GM12878 (cell line): Measurements from ENCODE around the gene ETNK1. TPM values are rescaled to one million over a fixed set of nuclear protein-coding genes. Genes with fewer than 3 reads are reported as not detected.
"Not testable (repeated sequence)": the region's sequence is repeated elsewhere in the genome, so short reads cannot be mapped to it uniquely, and the experiment has no call there.

Experiments
- ATAC-seq: fragments of 200-7000 bp; cut with Tn5 transposase; 3 replicates; pipeline ENCODE4 v1.9.1; 2020; ENCODE audit warnings: mild to moderate bottlenecking, moderate library complexity
- BruUV-seq: library from RNA; stranded (reverse); fragments of 400-500 nt; replicated peaks from 2 replicates; lab custom pipeline; 2021; lab: Mats Ljungman, UMichigan
- CTCF ChIA-PET: fragments of 300-600 bp; sonication (Branson Sonifier 250); formaldehyde crosslinking; extraction: SDS; loops from one replicate; lab custom pipeline; 2021; ENCODE audit warnings: inconsistent platforms; lab: Yijun Ruan, JAX
- POLR2A ChIA-PET: fragments of 350-600 bp; formaldehyde crosslinking; extraction: SDS; loops from one replicate; lab custom pipeline; 2021; ENCODE audit warnings: inconsistent platforms; lab: Charles Lee
- RAD21 ChIA-PET: fragments of 300-600 bp; sonication (Branson Sonifier 250); formaldehyde crosslinking; loops from one replicate; lab custom pipeline; 2023; ENCODE audit warnings: antibody characterized with exemption; ENCODE audit not compliant: unreplicated experiment; lab: Charles Lee
- SMC1A ChIA-PET: fragments of 300-600 bp; sonication (Branson Sonifier 250); formaldehyde crosslinking; loops from one replicate; lab custom pipeline; 2023; ENCODE audit not compliant: unreplicated experiment, uncharacterized antibody; lab: Charles Lee
- DNase-seq: peaks from one replicate; pipeline ENCODE4 v3.0.0-alpha.2; 2011; ENCODE audit warnings: low read depth, low spot score
- FAIRE-seq: peaks from 3 replicates; lab custom pipeline; 2011; peaks lifted over from hg19 to GRCh38; lab: Jason Lieb, UNC
- H2AFZ ChIP-seq: 2 replicates; pipeline ENCODE4 v1.6.0; 2011; ENCODE audit warnings: low read depth, low read length, control low read depth; ENCODE audit not compliant: control insufficient read depth
- H3K27ac ChIP-seq: 2 replicates; pipeline ENCODE4 v1.5.1; 2011; ENCODE audit warnings: control low read depth; ENCODE audit not compliant: control insufficient read depth, insufficient read depth
- H3K27me3 ChIP-seq, 2 experiments: replicated peaks in 1 of 2; 2 replicates each; pipeline versions ENCODE4 v1.6.0 to v1.6.1; 2011; ENCODE audit warnings: low read length in 1 of 2; ENCODE audit not compliant: control insufficient read depth in 2 of 2, insufficient read depth in 2 of 2
- H3K36me3 ChIP-seq, 2 experiments: 2 replicates each; pipeline ENCODE4 v1.5.1; 2011; ENCODE audit warnings: low read length in 1 of 2; ENCODE audit not compliant: control insufficient read depth in 2 of 2, insufficient read depth in 2 of 2
- H3K4me1 ChIP-seq: 2 replicates; pipeline ENCODE4 v1.6.1; 2011; ENCODE audit warnings: mild to moderate bottlenecking, low read length, moderate library complexity, mixed read lengths; ENCODE audit not compliant: control insufficient read depth, insufficient read depth
- H3K4me2 ChIP-seq: 2 replicates; pipeline ENCODE4 v1.6.0; 2011; ENCODE audit warnings: control low read depth; ENCODE audit not compliant: control insufficient read depth, insufficient read depth
- H3K4me3 ChIP-seq: fragments of 200-600 bp; sonication (generic); 2 replicates; pipeline ENCODE4 v1.5.1; 2016
- H3K79me2 ChIP-seq: 2 replicates; pipeline ENCODE4 v1.6.0; 2011; ENCODE audit warnings: low read length; ENCODE audit not compliant: control insufficient read depth, insufficient read depth
- H3K9ac ChIP-seq: 2 replicates; pipeline ENCODE4 v1.8.0; 2011; ENCODE audit warnings: low read length, control low read depth, mixed read lengths; ENCODE audit not compliant: control insufficient read depth, insufficient read depth
- H3K9me3 ChIP-seq: replicated peaks from 3 replicates; pipeline ENCODE4 v1.5.1; 2011; ENCODE audit warnings: mild to moderate bottlenecking, low read length; ENCODE audit not compliant: control insufficient read depth, insufficient read depth
- H4K20me1 ChIP-seq: 2 replicates; pipeline ENCODE4 v1.6.0; 2011; ENCODE audit not compliant: control insufficient read depth, insufficient read depth
- RAD21 ChIP-seq: IDR thresholded peaks from 2 replicates; pipeline ENCODE4 v1.6.1; 2011; ENCODE audit warnings: mild to moderate bottlenecking, low read depth, low read length, moderate library complexity; ENCODE audit not compliant: insufficient read depth
- RAD51 ChIP-seq: fragments of 450-650 bp; IDR thresholded peaks from 2 replicates; pipeline ENCODE4 v1.6.1; 2016; ENCODE audit warnings: moderate library complexity, mild to moderate bottlenecking, inconsistent platforms
- WGBS: methylation state at CpG from one replicate; pipeline ENCODE4 v1.1.6; 2016; ENCODE audit warnings: low lambda C conversion rate; ENCODE audit not compliant: insufficient replicate concordance, insufficient coverage; ENCODE audit errors: missing lambda C conversion rate; 5-methylcytosine and 5-hydroxymethylcytosine counted together
- in situ Hi-C: fragments of 300-500 bp; cut with MboI; formaldehyde crosslinking; loops from 9 replicates; pipeline ENCODE4 v1.14.3; 2018; ENCODE audit warnings: mixed read lengths
- intact Hi-C: fragments of 100-400 bp; cut with micrococcal nuclease; formaldehyde crosslinking; loops from one replicate; pipeline ENCODE4 v1.14.2; 2022; ENCODE audit not compliant: unreplicated experiment
- polyA plus RNA-seq, 11 experiments: library from polyadenylated mRNA; depleted of rRNA in 4 of 11; unstranded in 6 of 11; stranded (reverse) in 5 of 11; fragments of >200 nt; fragmentation: Nextera tagmentation in 4 of 11; fragmentation: Illumina TruSeq in 1 of 11; extraction: Ambion mirVana in 4 of 11; extraction: Trizol in 1 of 11; gene quantifications; 1 replicate in 1 of 11; 2 replicates in 10 of 11; pipeline versions ENCODE4 v1.2.1 to v1.2.3, GENCODE V29; 2011 to 2016; ENCODE audit warnings: inconsistent platforms in 2 of 11, missing spikeins in 2 of 11, low read depth in 1 of 11
- total RNA-seq, 4 experiments: library from RNA; depleted of rRNA in 3 of 4; stranded (reverse); fragments of >200 nt in 3 of 4; fragmentation: Illumina TruSeq in 1 of 4; extraction: Trizol in 1 of 4; gene quantifications; 2 replicates each; pipeline versions ENCODE4 v1.2.1 to v1.2.3, GENCODE V29; 2013 to 2021
- TF ChIP-seq, protein P1 (sequence below): fragments of 450-650 bp; IDR thresholded peaks from 2 replicates; pipeline ENCODE4 v1.6.1; 2017; ENCODE audit warnings: mild to moderate bottlenecking, moderate library complexity

ETNK1 gene
- total and polyA plus RNA-seq, 10 of the 15 experiments (the other 5 are each of a cell fraction or from before 2014, with no cell fraction given) = 12.3 to 69.4 (median 34.2) TPM

DNA sequence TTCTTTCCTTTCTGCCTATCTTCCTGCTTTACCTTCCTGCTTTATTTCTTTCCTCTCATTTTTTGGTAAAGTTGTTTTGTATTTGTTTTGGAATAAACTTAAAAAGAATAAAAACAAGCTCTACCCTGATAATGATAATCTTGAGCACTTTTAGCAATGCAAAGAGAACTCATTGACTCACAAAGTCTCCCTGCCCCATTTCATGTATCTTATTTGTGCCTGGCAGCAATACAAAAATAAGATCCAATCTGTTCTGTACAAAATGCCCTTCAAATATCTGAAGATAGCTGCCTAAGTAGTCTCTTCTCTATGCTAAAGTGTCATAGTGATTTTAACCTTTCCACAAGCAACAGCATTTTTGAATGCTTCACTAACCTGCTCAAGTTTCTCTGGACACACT is 31.1 kb upstream of the ETNK1 start (continued):
- TF ChIP-seq RAD21 (no peak), RAD51 (no peak)
- TF ChIP-seq, protein P1, sequence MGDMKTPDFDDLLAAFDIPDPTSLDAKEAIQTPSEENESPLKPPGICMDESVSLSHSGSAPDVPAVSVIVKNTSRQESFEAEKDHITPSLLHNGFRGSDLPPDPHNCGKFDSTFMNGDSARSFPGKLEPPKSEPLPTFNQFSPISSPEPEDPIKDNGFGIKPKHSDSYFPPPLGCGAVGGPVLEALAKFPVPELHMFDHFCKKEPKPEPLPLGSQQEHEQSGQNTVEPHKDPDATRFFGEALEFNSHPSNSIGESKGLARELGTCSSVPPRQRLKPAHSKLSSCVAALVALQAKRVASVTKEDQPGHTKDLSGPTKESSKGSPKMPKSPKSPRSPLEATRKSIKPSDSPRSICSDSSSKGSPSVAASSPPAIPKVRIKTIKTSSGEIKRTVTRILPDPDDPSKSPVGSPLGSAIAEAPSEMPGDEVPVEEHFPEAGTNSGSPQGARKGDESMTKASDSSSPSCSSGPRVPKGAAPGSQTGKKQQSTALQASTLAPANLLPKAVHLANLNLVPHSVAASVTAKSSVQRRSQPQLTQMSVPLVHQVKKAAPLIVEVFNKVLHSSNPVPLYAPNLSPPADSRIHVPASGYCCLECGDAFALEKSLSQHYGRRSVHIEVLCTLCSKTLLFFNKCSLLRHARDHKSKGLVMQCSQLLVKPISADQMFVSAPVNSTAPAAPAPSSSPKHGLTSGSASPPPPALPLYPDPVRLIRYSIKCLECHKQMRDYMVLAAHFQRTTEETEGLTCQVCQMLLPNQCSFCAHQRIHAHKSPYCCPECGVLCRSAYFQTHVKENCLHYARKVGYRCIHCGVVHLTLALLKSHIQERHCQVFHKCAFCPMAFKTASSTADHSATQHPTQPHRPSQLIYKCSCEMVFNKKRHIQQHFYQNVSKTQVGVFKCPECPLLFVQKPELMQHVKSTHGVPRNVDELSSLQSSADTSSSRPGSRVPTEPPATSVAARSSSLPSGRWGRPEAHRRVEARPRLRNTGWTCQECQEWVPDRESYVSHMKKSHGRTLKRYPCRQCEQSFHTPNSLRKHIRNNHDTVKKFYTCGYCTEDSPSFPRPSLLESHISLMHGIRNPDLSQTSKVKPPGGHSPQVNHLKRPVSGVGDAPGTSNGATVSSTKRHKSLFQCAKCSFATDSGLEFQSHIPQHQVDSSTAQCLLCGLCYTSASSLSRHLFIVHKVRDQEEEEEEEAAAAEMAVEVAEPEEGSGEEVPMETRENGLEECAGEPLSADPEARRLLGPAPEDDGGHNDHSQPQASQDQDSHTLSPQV = no peak

DNA sequence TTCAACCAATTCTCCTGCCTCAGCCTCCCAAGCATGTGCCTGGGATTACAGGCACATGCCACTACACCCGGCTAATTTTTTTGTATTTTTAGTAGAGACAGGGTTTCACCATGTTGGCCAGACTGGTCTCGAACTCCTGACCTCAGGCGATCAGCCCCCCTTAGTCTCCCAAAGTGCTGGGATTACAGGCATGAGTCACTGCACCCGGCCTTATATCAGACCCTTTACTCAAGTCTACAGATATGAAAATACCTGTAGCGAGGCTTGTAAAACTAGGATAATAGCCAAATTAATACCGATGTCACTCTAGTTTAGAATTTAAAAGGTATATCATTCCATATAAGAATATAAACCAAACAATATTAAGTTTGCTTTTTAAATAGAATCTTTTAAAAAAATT is 27.4 kb upstream of the ETNK1 start:
- DNase-seq, H3K79me2 ChIP-seq, in situ Hi-C loops, POLR2A ChIA-PET, H3K36me3 ChIP-seq, H3K4me2 ChIP-seq, CTCF ChIA-PET, H4K20me1 ChIP-seq, ATAC-seq, H2AFZ ChIP-seq, H3K9ac ChIP-seq, H3K4me3 ChIP-seq, H3K4me1 ChIP-seq, intact Hi-C loops, RAD21 ChIA-PET, H3K27me3 ChIP-seq, FAIRE-seq, SMC1A ChIA-PET, H3K9me3 ChIP-seq, BruUV-seq, H3K27ac ChIP-seq: not testable (repeated sequence)
- WGBS = 61% methylated on average over 6 of the region's 6 CpGs
